Endodermal cell (in vitro differentiated cells): ENCODE measurements around the gene KCTD7. TPM values are rescaled to one million over a fixed set of nuclear protein-coding genes. Genes with fewer than 3 reads are reported as not detected.
"Not testable (repeated sequence)": the region's sequence is repeated elsewhere in the genome, so short reads cannot be mapped to it uniquely, and the experiment has no call there.

Experiments used
- DNase-seq: peaks from one replicate; pipeline ENCODE4 v3.0.0-alpha.2; 2017
- H3K27ac ChIP-seq: 2 replicates; pipeline ENCODE4 v1.5.1; 2013; ENCODE audit warnings: mild to moderate bottlenecking, low read depth, low read length, moderate library complexity
- H3K27me3 ChIP-seq: 2 replicates; pipeline ENCODE4 v1.6.1; 2013; ENCODE audit warnings: mild to moderate bottlenecking, low read length, moderate library complexity; ENCODE audit not compliant: insufficient read depth, control insufficient read depth, poor library complexity, severe bottlenecking
- H3K36me3 ChIP-seq: 2 replicates; pipeline ENCODE4 v1.7.0; 2013; ENCODE audit warnings: mild to moderate bottlenecking, low read length, moderate library complexity; ENCODE audit not compliant: control insufficient read depth, insufficient read depth
- H3K4me1 ChIP-seq: one replicate; pipeline ENCODE4 v1.7.0; 2013; ENCODE audit warnings: low read length; ENCODE audit not compliant: control insufficient read depth, insufficient read depth
- H3K4me3 ChIP-seq: 2 replicates; pipeline ENCODE4 v1.5.1; 2013; ENCODE audit warnings: mild to moderate bottlenecking, low read length, moderate library complexity
- H3K9ac ChIP-seq: 2 replicates; pipeline ENCODE4 v1.6.1; 2013; ENCODE audit warnings: mild to moderate bottlenecking, low read length, moderate library complexity; ENCODE audit not compliant: poor library complexity, severe bottlenecking; ENCODE audit errors: extremely low read depth
- H3K9me3 ChIP-seq: 2 replicates; pipeline ENCODE4 v1.6.1; 2013; ENCODE audit warnings: mild to moderate bottlenecking, low read length, moderate library complexity; ENCODE audit not compliant: control insufficient read depth
- H3K27ac Mint-ChIP-seq: 2 replicates; pipeline ENCODE4 v1.8.0; 2020; ENCODE audit warnings: mixed read lengths
- H3K27me3 Mint-ChIP-seq: 2 replicates; pipeline ENCODE4 v1.8.0; 2021; ENCODE audit warnings: mild to moderate bottlenecking, mixed read lengths; ENCODE audit not compliant: insufficient read depth
- H3K36me3 Mint-ChIP-seq: 2 replicates; pipeline ENCODE4 v1.8.0; 2020; ENCODE audit warnings: low read depth, mixed read lengths
- H3K4me1 Mint-ChIP-seq: 2 replicates; pipeline ENCODE4 v1.8.0; 2020; ENCODE audit warnings: mixed read lengths
- H3K4me3 Mint-ChIP-seq: 2 replicates; pipeline ENCODE4 v1.8.0; 2020; ENCODE audit warnings: mild to moderate bottlenecking, moderate library complexity, mixed read lengths
- H3K9me3 Mint-ChIP-seq: 2 replicates; pipeline ENCODE4 v1.8.0; 2020; ENCODE audit warnings: mild to moderate bottlenecking, mixed read lengths
- WGBS, 2 experiments: methylation state at CpG; one replicate each; pipeline versions ENCODE4 v1.1.5 to v1.1.7; 2013; ENCODE audit warnings: missing lambda C conversion rate in 2 of 2, mixed read lengths in 1 of 2; ENCODE audit not compliant: insufficient coverage in 1 of 2, insufficient read length in 1 of 2; 5-methylcytosine and 5-hydroxymethylcytosine counted together
- total RNA-seq, 2 donors: library from RNA; stranded (reverse); fragmentation: NEBNext Ultra II Directional in 1 of 2; extraction: Animal tissue kit (Norgen Biotek cat#: 25700) in 1 of 2; gene quantifications; 2 replicates in 1 of 2; 3 replicates in 1 of 2; pipeline ENCODE4 v1.2.1, GENCODE V29; 2021
- TF ChIP-seq, protein P1 (sequence below): fragments of 200-600 bp; sonication (generic); conservative IDR thresholded peaks from 2 replicates; pipeline ENCODE4 v1.5.0; 2021; ENCODE audit warnings: antibody characterized with exemption, mild to moderate bottlenecking

The KCTD7 gene
- total RNA-seq, 2 donors from 2014 or later: 13.1 to 15.6 TPM

DNA sequence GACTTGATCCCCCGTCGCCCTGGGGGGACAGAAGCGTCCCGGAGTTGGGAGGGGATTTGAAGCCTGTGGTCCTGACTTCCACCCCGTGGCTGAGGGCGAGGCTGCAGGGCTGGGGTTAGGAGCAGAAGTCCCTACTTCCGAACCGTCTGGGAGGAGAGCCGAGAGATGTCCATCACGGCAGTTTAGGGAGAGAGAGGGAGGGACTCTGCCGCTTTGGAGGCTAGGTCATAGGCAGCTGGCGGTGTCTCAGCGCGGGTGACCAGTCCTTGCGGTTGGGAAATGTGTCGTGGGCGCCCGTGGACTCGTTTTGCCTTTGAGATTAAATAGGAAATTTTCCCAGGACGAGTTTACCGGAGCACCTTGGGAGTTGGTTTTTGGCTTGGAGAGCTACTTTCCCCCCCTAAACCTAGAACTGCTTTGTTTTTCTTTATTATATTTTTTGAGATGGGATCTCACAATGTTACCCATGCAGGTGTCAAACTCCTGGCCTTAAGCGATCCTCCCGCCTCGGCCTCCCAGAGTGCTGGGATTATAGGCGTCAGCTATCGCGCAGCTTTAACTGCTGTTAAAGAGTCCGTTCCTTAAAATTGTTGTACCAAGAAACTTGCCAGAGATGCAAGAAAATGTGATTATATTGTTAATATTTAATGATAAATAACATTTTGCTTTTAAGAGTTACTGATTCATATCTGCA is 26.6 kb downstream of the KCTD7 start:
- not testable (repeated sequence) for H3K27me3 Mint-ChIP-seq, H3K4me1 ChIP-seq, DNase-seq, H3K27me3 ChIP-seq, H3K36me3 ChIP-seq, H3K4me1 Mint-ChIP-seq, H3K9me3 Mint-ChIP-seq, H3K9me3 ChIP-seq
- H3K27ac ChIP-seq: peak overlapping the region; percentile 97
- 6 to 17% methylated on average over 14 to 28 of the region's 28 CpGs for WGBS, 2 experiments
- H3K9ac ChIP-seq: peak overlapping the region; percentile 92
- Mint-ChIP-seq H3K36me3 (peaks cover 13% of the 10 kb centered on the region), H3K27ac (peak overlapping the region; percentile 99), H3K4me3 (peak overlapping the region; percentile 94)
- TF ChIP-seq, protein P1, sequence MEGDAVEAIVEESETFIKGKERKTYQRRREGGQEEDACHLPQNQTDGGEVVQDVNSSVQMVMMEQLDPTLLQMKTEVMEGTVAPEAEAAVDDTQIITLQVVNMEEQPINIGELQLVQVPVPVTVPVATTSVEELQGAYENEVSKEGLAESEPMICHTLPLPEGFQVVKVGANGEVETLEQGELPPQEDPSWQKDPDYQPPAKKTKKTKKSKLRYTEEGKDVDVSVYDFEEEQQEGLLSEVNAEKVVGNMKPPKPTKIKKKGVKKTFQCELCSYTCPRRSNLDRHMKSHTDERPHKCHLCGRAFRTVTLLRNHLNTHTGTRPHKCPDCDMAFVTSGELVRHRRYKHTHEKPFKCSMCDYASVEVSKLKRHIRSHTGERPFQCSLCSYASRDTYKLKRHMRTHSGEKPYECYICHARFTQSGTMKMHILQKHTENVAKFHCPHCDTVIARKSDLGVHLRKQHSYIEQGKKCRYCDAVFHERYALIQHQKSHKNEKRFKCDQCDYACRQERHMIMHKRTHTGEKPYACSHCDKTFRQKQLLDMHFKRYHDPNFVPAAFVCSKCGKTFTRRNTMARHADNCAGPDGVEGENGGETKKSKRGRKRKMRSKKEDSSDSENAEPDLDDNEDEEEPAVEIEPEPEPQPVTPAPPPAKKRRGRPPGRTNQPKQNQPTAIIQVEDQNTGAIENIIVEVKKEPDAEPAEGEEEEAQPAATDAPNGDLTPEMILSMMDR: peak; percentile 42
- peak overlapping the region; percentile 89 for H3K4me3 ChIP-seq

DNA sequence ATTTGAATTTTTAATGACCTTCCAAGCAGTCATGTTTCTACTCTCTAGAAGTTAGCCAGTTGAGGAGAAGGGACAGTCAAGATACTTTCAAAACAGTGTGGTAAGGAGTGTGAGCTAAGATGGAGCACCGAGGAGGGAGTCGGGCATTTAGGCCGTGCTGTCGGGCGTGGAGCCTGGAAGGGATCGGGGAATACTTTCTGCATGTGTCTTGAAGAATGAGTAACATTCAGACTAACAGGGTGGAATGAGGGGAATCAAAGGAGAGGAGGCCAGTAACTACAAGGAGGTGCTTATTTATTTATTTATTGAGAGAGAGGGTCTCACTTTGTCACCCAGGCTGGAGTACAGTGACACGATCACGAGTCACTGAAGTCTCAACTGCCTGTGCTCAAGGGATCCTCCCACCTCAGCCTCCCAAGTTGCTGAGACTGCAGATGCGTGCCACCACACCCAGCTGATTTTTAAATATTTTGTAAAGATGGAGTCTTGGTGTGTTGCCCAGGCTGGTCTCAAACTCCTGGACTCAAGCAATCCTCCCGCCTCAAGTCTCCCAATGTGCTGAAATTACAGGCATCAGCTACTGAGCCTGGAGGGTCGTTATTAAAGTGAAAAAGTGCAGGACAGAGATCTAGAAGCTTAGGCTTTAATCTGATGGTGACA is 27.3 kb downstream of the KCTD7 start:
- Histone ChIP-seq H3K4me3 (peak overlapping the region; percentile 89), H3K9ac (peak overlapping the region; percentile 92)
- H3K36me3 ChIP-seq, H3K9me3 ChIP-seq, H3K4me1 ChIP-seq, H3K27ac ChIP-seq, H3K4me1 Mint-ChIP-seq, H3K9me3 Mint-ChIP-seq, H3K27me3 Mint-ChIP-seq, DNase-seq, H3K27me3 ChIP-seq: not testable (repeated sequence)
- Mint-ChIP-seq H3K27ac (peak overlapping the region; percentile 26), H3K36me3 (peaks cover 18% of the 10 kb centered on the region), H3K4me3 (peak overlapping the region; percentile 94)
- WGBS, 2 experiments: 96 to 98% methylated on average over 7 to 11 of the region's 11 CpGs

GRCh38 chr7:66657798-66658197 is 29.1 kb downstream of the KCTD7 start:
- no peak for DNase-seq
- Histone ChIP-seq H3K27ac (no peak overlapping the region), H3K4me1 (no peaks in the 10 kb centered on the region), H3K9me3 (peaks cover 7% of the 10 kb centered on the region), H3K9ac (no peak overlapping the region), H3K36me3 (peaks cover 12% of the 10 kb centered on the region), H3K4me3 (no peak overlapping the region), H3K27me3 (no peaks in the 10 kb centered on the region)
- Mint-ChIP-seq H3K27ac (no peak overlapping the region), H3K36me3 (peaks cover 25% of the 10 kb centered on the region), H3K4me1 (peaks cover 3% of the 10 kb centered on the region), H3K4me3 (no peak overlapping the region), H3K27me3 (no peaks in the 10 kb centered on the region), H3K9me3 (peaks cover 8% of the 10 kb centered on the region)
- TF ChIP-seq, protein P1: no peak
- 60 to 77% methylated on average over 1 to 2 of the region's 2 CpGs for WGBS, 2 experiments
